K562 (cell line): Measurements from ENCODE around the gene FOS.

ENCODE experiments used
- BHLHE40 ChIP-seq: IDR thresholded peaks from 2 replicates; pipeline ENCODE4 v1.6.1; 2011; ENCODE audit warnings: low read length, improper control_type of control experiment
- NONO ChIP-seq, 2 experiments: fragments of 200-400 bp in 1 of 2; fragments of 450-650 bp in 1 of 2; formaldehyde crosslinking in 1 of 2; IDR thresholded peaks; 2 replicates each; pipeline ENCODE4 v1.6.1; 2017; ENCODE audit warnings: low read depth in 2 of 2, mild to moderate bottlenecking in 2 of 2, moderate library complexity in 2 of 2, low read length in 1 of 2
- SAFB2 ChIP-seq: fragments of 200-400 bp; formaldehyde crosslinking; IDR thresholded peaks from 2 replicates; pipeline ENCODE4 v1.6.1; 2018; ENCODE audit warnings: borderline replicate concordance, low read length, low read depth, moderate library complexity; ENCODE audit not compliant: severe bottlenecking
- ZNF121 ChIP-seq: sonication (generic); formaldehyde crosslinking; conservative IDR thresholded peaks from 2 replicates; pipeline ENCODE4 v1.8.0; 2022; ENCODE audit warnings: missing genetic modification reagents

DNA sequence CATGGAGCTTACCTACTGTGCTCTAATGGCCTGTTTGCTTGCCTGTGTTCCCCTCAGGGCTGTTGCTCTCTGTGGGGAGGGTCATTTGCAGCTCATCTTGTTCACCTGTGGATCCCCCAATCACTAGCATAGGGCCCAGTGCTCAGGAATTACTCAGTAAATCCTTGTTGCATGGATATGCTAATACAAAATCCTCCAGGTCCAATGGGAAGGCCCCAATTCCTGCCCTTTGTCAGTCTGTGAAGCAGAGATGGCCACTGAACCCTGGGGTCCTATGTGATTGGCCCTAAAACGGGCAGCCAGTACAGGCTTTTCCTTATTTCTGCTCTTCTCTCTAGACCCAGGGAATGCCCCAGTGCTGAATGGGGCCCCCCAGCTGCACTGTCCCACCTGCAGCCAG is 44.1 kb downstream of the FOS start:
- TF ChIP-seq BHLHE40 = no peak
- no peak for TF ChIP-seq SAFB2
- no peak for TF ChIP-seq ZNF121 (CRISPR knock-in tag)
- TF ChIP-seq NONO (IDR thresholded peaks at IDR 0.05; ENCODE audit: low read depth in 2 of 2, low read length in 1 of 2) = no peak
